Muscle of leg (tissue), 11 donors: ENCODE results near the gene INHBE. TPM values are rescaled to one million over a fixed set of nuclear protein-coding genes. Genes with fewer than 3 reads are reported as not detected.

ENCODE experiments used
- DNase-seq: peaks from one replicate; pipeline ENCODE4 v3.0.0; 2013
- H3K27ac ChIP-seq: one replicate; pipeline ENCODE4 v1.5.1; 2013; ENCODE audit warnings: mild to moderate bottlenecking, low read length, control low read depth
- H3K27me3 ChIP-seq: one replicate; pipeline ENCODE4 v1.6.1; 2013; ENCODE audit warnings: low read length; ENCODE audit not compliant: control insufficient read depth, insufficient read depth
- H3K36me3 ChIP-seq: one replicate; pipeline ENCODE4 v1.6.1; 2013; ENCODE audit warnings: low read length; ENCODE audit not compliant: control insufficient read depth, insufficient read depth
- H3K4me1 ChIP-seq: one replicate; pipeline ENCODE4 v1.6.1; 2013; ENCODE audit warnings: low read length; ENCODE audit not compliant: control insufficient read depth, insufficient read depth
- H3K4me3 ChIP-seq: one replicate; pipeline ENCODE4 v1.5.1; 2013; ENCODE audit warnings: low read length, control low read depth
- H3K9me3 ChIP-seq: replicated peaks from 2 replicates; pipeline ENCODE4 v1.6.1; 2013; ENCODE audit warnings: low read depth, low read length; ENCODE audit not compliant: control insufficient read depth
- WGBS: methylation state at CpG from one replicate; pipeline ENCODE4 v1.1.5; 2013; ENCODE audit warnings: missing lambda C conversion rate; ENCODE audit not compliant: insufficient coverage; 5-methylcytosine and 5-hydroxymethylcytosine counted together
- polyA plus RNA-seq, 8 donors: library from polyadenylated mRNA; unstranded; fragments of 120-200 nt; gene quantifications; one replicate each; pipeline versions ENCODE4 v1.2.1 to v1.2.3, GENCODE V29; 2013; ENCODE audit warnings: inconsistent platforms in 1 of 8, low replicate concordance in 1 of 8; ENCODE audit not compliant: insufficient read length in 8 of 8, insufficient read depth in 1 of 8
- total RNA-seq: library from RNA; stranded (reverse); fragments of 120-200 nt; gene quantifications from one replicate; pipeline ENCODE4 v1.2.4, GENCODE V29; 2013

Gene INHBE
- total and polyA plus RNA-seq, 9 donors, result 1.4 to 2.9 (median 1.9) TPM

GRCh38 chr12:57452181-57452936, 2.7 kb upstream of the INHBE start:
- 7% methylated on average over 3 of the region's 9 CpGs for WGBS
- Histone ChIP-seq H3K27me3 (no peaks in the 10 kb centered on the region), H3K4me1 (peaks cover 48% of the 10 kb centered on the region), H3K36me3 (no peaks in the 10 kb centered on the region), H3K9me3 (no peaks in the 10 kb centered on the region), H3K27ac (peak overlapping the region; percentile 87), H3K4me3 (no peak overlapping the region)
- peak; percentile 88 for DNase-seq

DNA sequence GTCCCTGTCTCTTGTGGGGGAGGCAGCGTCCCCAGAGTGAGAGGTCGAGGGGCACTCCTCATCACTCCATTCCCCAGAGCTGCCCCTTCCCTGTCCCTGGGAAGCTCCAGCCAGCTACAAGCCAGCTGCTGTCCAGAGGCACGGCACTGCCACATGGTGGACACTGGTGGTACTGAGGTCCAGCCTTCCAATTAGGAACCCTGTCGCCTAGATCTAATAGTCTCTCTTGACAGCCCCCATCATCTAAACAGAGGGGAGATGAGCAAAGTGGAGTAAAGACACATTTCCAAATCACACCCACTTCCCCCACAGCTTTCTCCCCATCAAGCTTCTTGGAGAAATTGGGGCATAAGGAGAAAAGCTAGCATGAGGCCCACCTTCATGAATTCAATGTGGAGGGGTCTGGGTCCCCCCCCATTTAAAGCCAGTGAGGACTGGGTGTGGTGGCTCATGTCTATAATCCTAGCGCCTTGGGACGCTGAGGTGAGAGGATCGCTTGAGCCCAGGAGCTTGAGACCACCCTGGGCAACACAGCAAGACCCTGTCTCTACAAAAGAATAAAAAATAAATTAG, 2.1 kb upstream of the INHBE start:
- Histone ChIP-seq H3K4me3 (no peak overlapping the region), H3K4me1 (peaks cover 48% of the 10 kb centered on the region), H3K9me3 (no peaks in the 10 kb centered on the region), H3K36me3 (no peaks in the 10 kb centered on the region), H3K27me3 (no peaks in the 10 kb centered on the region), H3K27ac (peak overlapping the region; percentile 87)
- WGBS, result no CpG with 5 or more reads among the region's 7 CpGs
- peak; percentile 82 for DNase-seq

- peaks cover 54% of the 10 kb centered on the region for H3K4me1 ChIP-seq
- H3K36me3 ChIP-seq, result no peaks in the 10 kb centered on the region
- H3K9me3 ChIP-seq, result no peaks in the 10 kb centered on the region
- H3K4me3 ChIP-seq, result no peak overlapping the region
- WGBS, result 100% methylated on average over 1 of the region's 2 CpGs
- DNase-seq, result no peak
- peak overlapping the region; percentile 55 for H3K27ac ChIP-seq
- no peaks in the 10 kb centered on the region for H3K27me3 ChIP-seq
Measured at GRCh38 chr12:57454213-57454565, 918 bp upstream of the INHBE start.

DNA sequence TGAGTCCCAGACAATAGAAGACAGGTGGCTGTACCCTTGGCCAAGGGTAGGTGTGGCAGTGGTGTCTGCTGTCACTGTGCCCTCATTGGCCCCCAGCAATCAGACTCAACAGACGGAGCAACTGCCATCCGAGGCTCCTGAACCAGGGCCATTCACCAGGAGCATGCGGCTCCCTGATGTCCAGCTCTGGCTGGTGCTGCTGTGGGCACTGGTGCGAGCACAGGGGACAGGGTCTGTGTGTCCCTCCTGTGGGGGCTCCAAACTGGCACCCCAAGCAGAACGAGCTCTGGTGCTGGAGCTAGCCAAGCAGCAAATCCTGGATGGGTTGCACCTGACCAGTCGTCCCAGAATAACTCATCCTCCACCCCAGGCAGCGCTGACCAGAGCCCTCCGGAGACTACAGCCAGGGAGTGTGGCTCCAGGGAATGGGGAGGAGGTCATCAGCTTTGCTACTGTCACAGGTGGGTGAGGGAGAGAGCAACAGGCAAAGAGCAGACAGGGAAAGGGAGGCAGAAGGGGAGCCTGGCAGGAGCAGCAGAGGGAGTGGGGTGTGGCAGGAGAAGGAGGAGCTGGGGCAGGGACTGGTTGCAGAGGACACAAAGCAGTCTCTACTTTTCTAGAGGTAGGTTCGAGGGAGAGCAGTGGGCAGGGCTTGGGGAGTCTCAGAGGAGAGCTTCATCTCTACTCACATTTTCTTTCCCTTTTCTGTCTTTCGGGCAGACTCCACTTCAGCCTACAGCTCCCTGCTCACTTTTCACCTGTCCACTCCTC, 452 bp downstream of the INHBE start:
- no peak for DNase-seq
- no peaks in the 10 kb centered on the region for H3K9me3 ChIP-seq
- H3K4me3 ChIP-seq, result no peak overlapping the region
- H3K27me3 ChIP-seq, result peaks cover 4% of the 10 kb centered on the region
- H3K36me3 ChIP-seq, result no peaks in the 10 kb centered on the region
- WGBS, result 47% methylated on average over 5 of the region's 10 CpGs
- H3K27ac ChIP-seq, result peak overlapping the region; percentile 57
- peaks cover 56% of the 10 kb centered on the region for H3K4me1 ChIP-seq

DNA sequence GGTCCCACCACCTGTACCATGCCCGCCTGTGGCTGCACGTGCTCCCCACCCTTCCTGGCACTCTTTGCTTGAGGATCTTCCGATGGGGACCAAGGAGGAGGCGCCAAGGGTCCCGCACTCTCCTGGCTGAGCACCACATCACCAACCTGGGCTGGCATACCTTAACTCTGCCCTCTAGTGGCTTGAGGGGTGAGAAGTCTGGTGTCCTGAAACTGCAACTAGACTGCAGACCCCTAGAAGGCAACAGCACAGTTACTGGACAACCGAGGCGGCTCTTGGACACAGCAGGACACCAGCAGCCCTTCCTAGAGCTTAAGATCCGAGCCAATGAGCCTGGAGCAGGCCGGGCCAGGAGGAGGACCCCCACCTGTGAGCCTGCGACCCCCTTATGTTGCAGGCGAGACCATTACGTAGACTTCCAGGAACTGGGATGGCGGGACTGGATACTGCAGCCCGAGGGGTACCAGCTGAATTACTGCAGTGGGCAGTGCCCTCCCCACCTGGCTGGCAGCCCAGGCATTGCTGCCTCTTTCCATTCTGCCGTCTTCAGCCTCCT, 1.1 kb downstream of the INHBE start:
- H3K27me3 ChIP-seq, result peaks cover 11% of the 10 kb centered on the region
- DNase-seq, result no peak
- H3K9me3 ChIP-seq, result no peaks in the 10 kb centered on the region
- H3K4me1 ChIP-seq, result peaks cover 57% of the 10 kb centered on the region
- 46% methylated on average over 12 of the region's 15 CpGs for WGBS
- no peaks in the 10 kb centered on the region for H3K36me3 ChIP-seq
- peak overlapping the region; percentile 57 for H3K27ac ChIP-seq
- H3K4me3 ChIP-seq, result no peak overlapping the region

GRCh38 chr12:57456737-57457490, 1.8 kb downstream of the INHBE start:
- no peak overlapping the region for H3K27ac ChIP-seq
- no peak for DNase-seq
- H3K4me3 ChIP-seq, result no peak overlapping the region
- H3K36me3 ChIP-seq, result no peaks in the 10 kb centered on the region
- WGBS, result 95% methylated on average over 3 of the region's 6 CpGs
- no peaks in the 10 kb centered on the region for H3K9me3 ChIP-seq
- peaks cover 58% of the 10 kb centered on the region for H3K4me1 ChIP-seq
- peaks cover 17% of the 10 kb centered on the region for H3K27me3 ChIP-seq

DNA sequence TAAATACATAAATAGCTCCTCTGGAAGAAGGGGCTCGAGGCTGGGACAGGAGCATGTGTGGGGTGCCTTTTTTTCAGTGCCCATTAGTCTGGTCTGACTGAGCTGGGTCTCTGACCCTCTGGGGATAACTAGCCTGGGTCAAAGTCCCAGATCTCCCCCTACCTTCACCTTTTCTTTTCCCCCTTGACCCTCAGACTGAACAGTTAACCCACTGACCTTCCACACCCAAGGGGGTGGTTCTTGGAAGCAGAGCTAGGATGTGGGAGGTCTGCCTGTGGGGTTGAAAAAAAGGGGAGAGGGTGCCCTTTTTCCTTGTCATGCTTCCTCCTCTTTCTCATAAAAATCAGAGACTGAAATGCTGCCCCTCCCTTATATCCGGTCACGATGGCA, 3.6 kb downstream of the INHBE start:
- Histone ChIP-seq H3K4me1 (peaks cover 61% of the 10 kb centered on the region), H3K27ac (peak overlapping the region; percentile 89), H3K9me3 (no peaks in the 10 kb centered on the region), H3K27me3 (peaks cover 20% of the 10 kb centered on the region), H3K4me3 (peak overlapping the region; percentile 62), H3K36me3 (peaks cover 2% of the 10 kb centered on the region)
- no peak for DNase-seq
- 0% methylated on average over 2 of the region's 3 CpGs for WGBS

- Histone ChIP-seq H3K27me3 (peaks cover 20% of the 10 kb centered on the region), H3K27ac (peak overlapping the region; percentile 89), H3K4me1 (peaks cover 65% of the 10 kb centered on the region), H3K9me3 (no peaks in the 10 kb centered on the region), H3K4me3 (peak overlapping the region; percentile 62), H3K36me3 (peaks cover 2% of the 10 kb centered on the region)
- 0% methylated on average over 14 of the region's 24 CpGs for WGBS
- DNase-seq, result peak; percentile 98
Measured at GRCh38 chr12:57459055-57459749, 4.1 kb downstream of the INHBE start.

DNA sequence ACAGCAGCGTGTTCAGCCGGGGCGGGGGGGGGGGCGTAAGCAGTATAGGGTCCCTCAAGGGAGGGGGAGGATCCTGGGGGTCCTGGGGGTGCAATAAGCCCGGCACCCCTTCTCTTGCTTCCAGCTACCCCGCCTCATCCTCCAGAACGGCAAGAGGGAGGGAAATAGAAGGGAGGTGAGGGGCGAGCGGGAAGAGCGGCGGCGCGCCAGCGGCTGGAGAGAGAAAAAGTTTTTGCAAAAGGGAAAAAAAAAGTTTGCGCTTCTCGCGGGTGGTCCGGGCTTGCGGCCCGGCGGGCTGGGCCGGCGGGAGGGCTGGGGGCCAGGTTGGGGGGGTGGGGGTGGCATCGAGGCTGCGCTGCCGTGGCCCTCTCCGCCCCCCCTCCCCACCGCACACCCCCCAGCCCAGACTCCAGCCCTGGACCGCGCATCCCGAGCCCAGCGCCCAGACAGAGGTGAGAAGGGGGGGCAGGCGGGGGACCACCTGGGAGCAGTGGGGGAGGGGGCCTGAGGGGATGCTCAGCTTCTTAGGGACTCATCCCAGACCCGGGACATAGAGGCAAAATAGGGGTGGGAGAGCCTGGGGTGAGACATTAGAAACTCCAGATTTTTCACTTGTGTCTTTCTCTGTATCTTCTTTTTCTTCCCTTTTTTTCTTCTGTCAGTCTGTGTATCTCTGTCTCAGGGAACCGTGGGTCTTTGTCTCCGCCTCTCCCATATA, 4.8 kb downstream of the INHBE start, which contains the start of gene GLI1:
TSS of gene GLI1 (plus strand) at position 36 of the 718 bp plus-strand sequence. CDS start 3,907 bp downstream, outside the sequence.
- H3K27me3 ChIP-seq, result peaks cover 20% of the 10 kb centered on the region
- no peaks in the 10 kb centered on the region for H3K9me3 ChIP-seq
- 0% methylated on average over 5 of the region's 36 CpGs for WGBS
- H3K4me1 ChIP-seq, result peaks cover 59% of the 10 kb centered on the region
- peak within 1 kb of the TSS; percentile 89 for H3K27ac ChIP-seq
- DNase-seq, result peak; percentile 51
- H3K4me3 ChIP-seq, result peak within 1 kb of the TSS; percentile 62
- peaks cover 2% of the 10 kb centered on the region for H3K36me3 ChIP-seq
